NCI-H446 (cell line): Measurements from ENCODE around the gene PLA2G4E.

Experiments used
- DNase-seq, 2 experiments: peaks; one replicate each; lab custom pipeline; 2025; lab: John Stamatoyannopoulos, UW

The PLA2G4E gene, protein sequence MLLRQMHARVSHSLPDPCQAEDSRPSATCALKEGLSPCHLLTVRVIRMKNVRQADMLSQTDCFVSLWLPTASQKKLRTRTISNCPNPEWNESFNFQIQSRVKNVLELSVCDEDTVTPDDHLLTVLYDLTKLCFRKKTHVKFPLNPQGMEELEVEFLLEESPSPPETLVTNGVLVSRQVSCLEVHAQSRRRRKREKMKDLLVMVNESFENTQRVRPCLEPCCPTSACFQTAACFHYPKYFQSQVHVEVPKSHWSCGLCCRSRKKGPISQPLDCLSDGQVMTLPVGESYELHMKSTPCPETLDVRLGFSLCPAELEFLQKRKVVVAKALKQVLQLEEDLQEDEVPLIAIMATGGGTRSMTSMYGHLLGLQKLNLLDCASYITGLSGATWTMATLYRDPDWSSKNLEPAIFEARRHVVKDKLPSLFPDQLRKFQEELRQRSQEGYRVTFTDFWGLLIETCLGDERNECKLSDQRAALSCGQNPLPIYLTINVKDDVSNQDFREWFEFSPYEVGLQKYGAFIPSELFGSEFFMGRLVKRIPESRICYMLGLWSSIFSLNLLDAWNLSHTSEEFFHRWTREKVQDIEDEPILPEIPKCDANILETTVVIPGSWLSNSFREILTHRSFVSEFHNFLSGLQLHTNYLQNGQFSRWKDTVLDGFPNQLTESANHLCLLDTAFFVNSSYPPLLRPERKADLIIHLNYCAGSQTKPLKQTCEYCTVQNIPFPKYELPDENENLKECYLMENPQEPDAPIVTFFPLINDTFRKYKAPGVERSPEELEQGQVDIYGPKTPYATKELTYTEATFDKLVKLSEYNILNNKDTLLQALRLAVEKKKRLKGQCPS

DNA sequence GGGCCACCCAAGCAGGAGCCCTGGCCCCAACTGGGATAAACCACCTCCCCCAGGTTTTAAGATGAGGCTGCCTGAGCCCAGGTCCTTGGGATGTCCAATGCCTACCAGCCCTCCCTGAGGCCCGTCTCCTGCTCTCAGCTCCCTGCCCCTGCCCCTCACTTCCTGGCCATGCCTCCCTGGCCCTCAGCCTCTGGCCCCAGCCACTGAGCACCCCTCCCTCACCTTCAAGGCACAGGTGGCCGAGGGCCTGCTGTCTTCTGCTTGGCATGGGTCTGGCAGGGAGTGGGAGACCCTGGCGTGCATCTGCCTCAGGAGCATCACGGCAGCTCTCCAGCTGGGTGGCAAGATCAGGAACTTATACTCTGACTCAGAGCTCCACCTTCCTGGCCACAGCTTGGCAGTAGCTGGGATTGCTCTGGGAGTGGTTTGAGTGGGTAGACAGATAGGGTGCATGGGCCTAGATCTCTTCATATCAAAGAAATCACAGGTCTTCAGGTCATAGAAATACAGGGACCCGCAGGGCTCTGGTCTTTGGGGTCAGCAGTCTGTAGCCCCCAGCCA is at the start of gene PLA2G4E:
TSS of gene PLA2G4E (minus strand) at position 330 of the 561 bp plus-strand sequence. CDS start at position 318, 12 bp downstream.
- no peak for DNase-seq

DNA sequence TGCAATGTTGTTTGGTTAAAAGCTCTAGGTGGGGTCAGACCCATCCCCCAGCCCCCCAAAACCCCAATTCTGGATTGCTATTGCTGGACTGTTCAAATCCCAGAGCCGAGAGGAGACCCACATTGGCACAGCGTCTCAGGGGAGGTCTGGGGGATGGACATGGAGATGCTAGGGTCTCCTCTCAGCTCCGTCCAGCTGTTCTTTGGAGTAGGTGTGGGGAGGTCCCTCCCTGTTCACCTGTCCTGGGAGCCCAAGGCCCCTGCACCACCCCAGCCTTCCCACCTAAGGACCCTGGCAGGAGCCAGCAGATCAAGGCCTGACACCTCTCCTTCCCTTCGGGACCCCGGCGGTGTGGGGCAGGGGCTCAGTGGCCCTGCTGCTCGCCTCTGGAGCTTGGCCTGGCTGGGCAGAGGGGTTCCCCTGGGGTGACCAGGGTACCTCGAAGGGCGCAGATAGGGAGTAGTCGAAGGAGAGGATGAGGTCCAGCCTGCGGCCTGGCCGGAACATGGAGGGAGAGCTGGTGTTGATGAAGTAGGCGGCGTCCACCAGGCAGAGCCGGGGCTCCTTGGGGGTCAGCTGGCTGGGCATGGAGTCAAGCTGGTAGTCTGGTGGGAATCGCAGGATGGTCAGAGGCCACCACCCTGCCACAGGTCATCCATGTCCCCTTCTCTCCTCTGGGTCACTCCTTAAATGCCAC is 49.6 kb upstream of the PLA2G4E start:
- no peak for DNase-seq

DNA sequence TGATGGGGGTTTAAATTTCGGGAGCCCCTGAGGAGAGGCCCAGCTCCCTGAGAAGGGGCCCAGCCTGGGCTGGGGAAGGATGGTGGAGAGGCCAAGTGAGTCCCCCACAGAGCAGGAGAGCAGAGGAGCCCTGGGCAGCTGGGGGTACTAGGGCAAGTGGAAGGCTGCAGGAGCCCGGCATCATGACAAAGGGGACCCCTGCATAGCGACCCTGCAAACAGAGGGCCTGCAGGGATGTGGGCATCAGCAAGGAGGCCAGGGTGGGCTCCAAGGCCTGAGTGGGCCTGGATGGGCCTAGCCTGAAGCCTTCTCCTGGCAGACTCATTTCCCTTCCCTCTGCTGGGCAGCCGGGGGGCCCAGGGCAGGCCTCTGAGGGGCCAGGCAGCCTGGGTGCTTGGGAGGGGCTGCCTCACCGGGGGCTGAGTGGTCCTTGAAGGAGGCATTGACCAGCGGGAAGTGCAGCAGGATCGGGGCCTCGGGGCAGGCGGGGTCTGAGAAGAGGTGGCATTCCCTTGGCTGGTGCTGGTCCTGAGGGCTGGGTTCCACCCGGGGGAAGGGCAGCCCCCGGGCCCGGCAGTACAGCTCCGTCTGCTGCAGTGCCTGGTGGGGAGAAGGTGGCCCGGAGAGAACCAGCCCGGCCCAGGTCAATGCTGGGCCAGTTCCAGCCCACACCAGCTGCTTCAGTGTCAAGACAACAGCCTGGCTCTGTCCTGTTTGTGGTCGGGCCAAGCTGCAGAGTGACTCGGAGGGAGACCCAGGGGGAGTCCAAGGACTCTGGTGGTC is 48.8 kb upstream of the PLA2G4E start:
- no peak for DNase-seq

- DNase-seq, result no peak
Measured at GRCh38 chr15:42069025-42069424, 48.2 kb upstream of the PLA2G4E start.

DNA sequence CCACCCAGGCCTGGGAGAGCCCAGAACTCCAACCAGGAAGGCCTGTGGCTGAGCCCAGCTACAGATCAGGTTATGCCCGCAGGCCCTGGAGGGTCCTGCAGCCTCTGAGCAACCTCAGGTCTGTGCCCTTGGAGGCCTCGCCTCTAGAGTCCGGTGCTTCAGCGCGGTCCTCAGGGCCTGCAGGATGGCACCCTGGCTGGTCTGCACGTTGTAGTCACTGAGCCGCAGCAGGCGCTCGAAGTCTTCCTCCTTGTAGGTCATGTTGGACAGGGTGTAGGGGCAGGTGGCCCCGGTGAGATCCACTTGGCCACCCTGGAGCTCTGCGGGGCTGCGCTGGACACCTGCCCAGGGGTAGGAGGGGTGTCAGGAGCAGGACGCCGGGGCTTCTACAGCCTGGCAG is 47.8 kb upstream of the PLA2G4E start:
- DNase-seq, result no peak

DNA sequence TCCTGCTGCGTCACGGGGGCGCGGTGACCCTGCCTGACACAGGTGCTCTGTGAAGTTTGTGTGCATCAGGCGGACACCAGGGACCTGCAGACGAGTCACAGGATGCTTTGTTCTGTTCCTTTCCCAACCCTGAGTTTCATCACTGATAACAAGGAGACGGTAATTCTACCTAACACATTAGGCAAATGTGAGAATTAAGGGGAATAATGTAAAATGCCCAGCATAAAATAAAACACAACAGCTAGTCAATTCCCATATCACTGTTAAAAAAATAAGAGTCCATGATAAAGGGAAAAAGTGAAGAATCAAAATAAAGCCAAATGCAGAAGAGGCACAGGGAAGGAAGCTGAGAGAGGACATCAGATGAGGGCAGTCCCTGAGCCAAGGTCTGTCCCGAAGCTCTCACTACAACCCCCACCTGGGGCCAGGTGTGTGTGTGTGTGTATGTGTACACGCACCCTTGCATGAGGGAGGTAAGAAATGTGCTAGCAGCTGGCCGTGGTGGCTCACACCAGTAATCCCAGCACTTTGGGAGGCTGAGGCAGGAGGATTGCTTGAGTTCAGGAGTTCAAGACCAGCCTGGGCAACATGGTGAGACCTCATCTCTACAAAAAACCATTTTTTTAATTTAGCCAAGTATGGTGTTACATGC is 46.0 kb upstream of the PLA2G4E start:
- no peak for DNase-seq

DNA sequence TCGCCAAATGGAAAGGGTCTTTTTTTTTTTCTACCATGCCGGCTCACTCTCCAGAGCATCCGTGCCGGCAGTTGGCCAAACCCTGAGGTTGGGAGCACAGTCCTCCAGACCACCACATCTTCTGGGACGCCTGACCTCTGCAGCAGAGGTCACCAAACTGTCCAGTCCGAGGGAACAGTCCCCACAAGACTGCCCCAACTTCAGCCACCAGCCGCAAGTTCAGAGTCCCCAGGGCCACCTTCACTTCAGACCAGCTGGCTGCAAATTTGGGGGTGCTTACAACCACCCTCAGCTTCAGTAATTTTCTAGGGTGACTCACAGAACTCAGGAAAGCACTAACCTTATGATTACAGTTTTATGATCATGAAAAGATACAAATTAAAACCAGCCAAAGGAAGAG is 44.6 kb upstream of the PLA2G4E start:
- DNase-seq, result no peak

DNA sequence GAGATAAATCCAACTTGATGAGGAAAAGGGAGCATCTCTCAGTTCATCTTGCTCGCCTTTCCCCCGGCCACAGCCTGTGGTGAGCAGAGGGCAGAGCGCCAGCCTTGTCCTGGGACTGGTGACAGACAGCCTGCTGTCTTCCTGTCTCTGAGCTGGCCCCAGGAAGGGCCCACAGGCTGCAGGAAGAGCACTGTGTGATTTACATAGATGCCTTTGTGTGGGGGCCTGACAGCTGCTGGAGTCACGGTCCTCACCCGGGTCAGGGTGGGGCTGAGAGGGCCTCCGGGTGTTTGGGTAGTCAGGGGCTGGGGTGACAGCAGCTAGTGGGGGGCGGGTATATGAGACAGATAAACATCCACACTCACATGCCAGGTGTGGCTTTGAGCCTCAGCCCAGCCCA is 44.2 kb upstream of the PLA2G4E start:
- DNase-seq, result peak in 1 of 2 experiments; percentile 9

- no peak for DNase-seq
Measured at GRCh38 chr15:42064271-42064670, 43.4 kb upstream of the PLA2G4E start.

DNA sequence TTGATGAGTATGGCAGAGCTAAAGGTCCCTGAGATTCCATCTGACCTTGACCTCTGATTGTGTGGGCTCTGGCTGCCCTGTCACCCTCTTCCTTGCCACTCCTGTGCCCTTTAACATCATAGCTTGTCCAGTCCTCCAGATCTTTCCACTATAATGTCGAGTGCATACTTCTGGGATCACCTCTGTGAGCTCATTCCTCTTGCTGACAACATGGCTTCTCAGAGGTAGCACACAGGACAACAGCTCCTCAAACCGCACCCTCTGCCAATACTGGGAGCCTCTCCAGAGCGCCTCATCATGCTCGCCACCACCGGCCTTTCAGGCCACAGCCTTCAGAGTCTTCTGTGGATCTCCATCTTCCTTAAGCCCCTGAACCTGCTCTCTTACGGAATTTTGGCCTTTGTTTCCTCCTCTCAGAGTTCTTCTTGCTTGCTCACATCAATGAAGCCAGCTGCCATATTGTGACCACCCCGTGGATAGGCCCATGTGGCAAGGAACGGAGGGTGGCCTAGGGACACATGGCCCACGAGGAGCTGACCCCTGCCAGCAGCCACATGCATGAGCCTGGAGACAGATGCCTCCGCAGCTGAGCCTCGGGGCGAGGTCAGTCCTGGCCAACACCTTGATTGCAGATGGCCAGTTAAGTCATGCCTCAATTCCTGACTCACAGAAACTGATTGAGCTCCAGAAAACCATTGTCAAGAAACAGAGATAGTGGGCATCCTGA is 42.4 kb upstream of the PLA2G4E start:
- no peak for DNase-seq

DNA sequence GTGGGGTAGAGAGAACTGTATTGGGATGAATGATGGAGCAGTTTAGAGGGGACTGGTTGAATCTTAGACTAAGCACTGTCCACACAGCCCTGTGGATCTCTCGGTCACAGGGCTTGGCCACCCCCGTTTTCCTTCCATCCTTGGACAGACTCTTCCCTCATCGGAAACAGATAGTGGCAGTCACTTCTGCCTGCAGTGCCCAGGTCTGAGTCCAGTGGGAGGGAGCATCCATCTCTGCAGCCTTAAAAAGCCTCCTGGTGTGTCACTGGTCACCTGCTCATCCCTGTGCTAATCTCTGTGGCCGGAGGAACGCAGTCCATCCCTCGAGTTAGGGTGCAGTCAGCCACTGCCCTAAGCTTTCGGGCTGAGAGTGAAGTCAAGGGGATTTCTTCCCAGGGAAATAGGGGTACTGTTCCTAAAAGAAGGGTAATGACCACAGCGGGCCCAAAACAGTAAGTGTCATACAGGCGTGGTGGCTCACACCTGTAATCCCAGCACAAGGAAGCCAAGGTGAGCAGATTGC is 41.5 kb upstream of the PLA2G4E start:
- DNase-seq, result no peak

DNA sequence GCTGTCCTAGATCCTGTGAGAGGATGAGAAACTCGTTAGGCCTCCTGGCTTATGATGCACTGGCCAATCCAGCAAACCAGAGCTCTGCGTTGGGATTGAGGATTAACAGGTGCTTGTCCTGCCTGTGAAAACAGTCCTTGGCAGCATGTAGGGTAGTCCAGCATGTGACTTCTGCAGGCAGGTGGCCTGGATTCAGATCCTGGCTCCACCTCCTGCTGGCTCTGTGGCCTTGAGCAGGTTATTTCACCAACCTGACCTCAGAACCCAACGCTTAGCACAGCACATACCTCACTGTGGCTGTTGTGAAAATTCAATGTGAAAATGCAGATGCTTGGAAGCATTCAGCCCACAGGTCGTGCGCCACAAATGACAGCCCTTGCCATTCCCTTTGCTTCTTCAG is 40.0 kb upstream of the PLA2G4E start:
- no peak for DNase-seq

- DNase-seq, result no peak
Measured at GRCh38 chr15:42060477-42060763, 39.6 kb upstream of the PLA2G4E start.

- DNase-seq, result peak in 1 of 2 experiments; percentile 35
Measured at GRCh38 chr15:42059661-42060476, 39.0 kb upstream of the PLA2G4E start.

DNA sequence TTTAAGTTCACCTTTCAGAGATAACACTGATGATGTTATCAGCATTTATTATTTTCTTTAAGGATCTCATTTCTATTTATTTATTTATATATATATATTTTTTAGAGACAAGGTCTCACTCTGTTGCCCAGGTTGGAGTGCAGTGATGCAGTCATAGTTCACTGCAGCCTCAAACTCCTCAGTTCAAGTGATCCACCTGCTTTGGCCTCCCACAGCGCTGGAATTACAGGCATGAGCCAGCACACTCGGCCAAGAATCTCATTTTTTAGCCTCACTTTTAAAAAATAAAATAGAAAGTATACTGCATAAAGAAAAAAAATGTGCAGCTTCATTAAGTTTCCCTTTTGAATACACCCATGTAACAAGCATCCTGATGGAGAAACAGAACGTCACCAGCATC is 37.9 kb upstream of the PLA2G4E start:
- no peak for DNase-seq

DNA sequence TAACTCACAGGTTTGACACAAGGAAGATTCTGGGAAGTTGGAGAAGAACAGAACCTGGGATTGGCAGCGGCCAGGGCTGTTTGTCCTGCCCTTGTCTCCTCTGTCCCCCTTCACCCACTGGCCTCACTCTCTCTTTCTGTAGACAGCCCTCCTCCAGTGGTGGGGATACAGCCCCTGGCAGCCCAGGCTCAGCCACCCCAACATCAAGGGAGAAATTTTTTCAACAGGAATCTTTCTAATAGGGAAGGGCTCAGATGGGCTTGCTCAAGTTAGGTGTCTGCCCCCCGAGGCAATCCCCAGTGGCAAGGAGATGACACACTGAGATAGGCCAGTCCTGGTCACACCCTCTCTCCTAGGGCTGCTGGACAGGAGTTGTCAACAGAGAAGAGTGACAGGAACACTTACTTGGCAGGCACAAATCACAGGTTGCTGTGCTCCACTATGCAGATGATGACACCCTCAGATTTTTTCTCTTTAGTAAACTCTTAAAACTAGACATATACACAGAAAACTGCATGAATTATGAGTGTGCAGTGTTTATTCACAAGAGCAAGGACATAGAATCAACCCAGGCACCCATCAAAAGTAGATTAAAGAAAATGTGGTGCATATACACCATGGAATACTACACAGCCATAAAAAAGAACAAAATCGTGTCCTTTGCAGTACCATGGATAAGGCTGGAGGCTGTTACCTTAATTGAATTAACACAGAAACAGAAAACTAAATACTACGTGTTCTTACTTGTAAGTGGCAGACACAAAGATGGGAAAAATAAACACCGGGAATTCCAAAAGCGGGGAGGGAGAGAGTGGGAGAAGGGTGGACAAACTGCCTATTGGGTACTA is 37.2 kb upstream of the PLA2G4E start:
- no peak for DNase-seq

- DNase-seq, result peak in 1 of 2 experiments; percentile 31
Measured at GRCh38 chr15:42056934-42057798, 36.3 kb upstream of the PLA2G4E start.
